ENCODE data around the gene ASTN2. TPM values are rescaled to one million over a fixed set of nuclear protein-coding genes. Genes with fewer than 3 reads are reported as not detected.

ASTN2 gene
- total RNA-seq, 1 donor from 2014 or later: 7.3 TPM

DNA sequence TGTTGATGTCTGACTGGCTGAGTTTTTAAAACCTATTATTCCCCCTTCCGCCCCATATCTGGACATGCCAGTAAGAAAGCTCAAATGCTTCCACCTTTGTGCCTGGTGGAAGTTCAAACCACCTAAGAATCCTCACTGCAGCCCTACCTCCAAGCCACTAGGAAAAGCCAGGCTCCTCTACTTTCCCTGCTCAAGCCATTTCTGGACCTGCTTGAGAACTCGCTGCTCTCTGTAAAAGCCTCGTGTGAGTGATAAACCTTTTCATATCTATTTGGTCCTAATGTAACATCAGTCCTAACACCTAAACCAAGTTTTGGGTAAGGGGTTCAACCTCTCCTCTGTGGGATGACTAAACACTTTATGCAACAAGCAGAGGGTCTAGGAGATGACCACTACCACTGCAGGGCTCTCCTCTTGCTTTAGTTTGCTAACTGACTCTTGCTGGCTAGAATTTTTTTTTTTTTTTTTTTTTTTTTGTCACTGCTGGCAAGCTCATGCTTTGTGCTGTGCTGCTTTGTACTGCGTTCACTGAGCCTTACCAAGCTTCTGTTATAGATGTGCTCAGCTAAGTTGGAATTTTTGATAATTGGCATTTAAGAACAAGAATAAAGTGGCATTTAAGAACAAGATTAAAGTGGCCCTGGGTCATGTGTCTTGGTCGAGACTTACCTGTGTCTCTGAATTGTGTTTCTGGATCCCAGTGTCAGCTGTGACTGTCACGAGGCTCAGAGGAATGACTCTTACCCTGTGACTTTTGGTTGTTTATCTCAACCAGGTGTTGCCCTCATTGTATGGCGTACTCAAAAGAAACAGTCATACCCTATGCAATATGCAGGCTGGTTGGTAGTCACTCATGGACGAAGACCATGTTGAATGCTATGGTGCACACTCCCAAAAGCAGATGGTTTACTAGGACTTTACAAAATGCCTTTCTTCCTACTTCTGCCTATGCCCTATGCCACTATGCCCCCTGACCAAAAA is 708.3 kb downstream of the ASTN2 start:
- Histone ChIP-seq H3K4me1 (ENCODE audit: control insufficient read depth in 3 of 3, insufficient read depth in 3 of 3, low read length in 3 of 3) (peaks cover 6 to 11% (median 11%) of the 10 kb centered on the region in 3 donors), H3K36me3 (ENCODE audit: control insufficient read depth in 3 of 3, insufficient read depth in 3 of 3, low read length in 3 of 3) (no peaks in the 10 kb centered on the region), H3K4me3 (ENCODE audit: low read length in 3 of 3) (no peak overlapping the region), H3K9me3 (ENCODE audit: control insufficient read depth in 3 of 3, low read length in 3 of 3) (no peaks in the 10 kb centered on the region), H3K27ac (ENCODE audit: low read depth, low read length) (no peak overlapping the region), H3K9ac (ENCODE audit: low read depth in 1 of 3, low read length in 3 of 3) (no peak overlapping the region), H3K27me3 (ENCODE audit: control insufficient read depth in 3 of 3, insufficient read depth in 3 of 3, low read length in 3 of 3) (no peaks in the 10 kb centered on the region)

DNA sequence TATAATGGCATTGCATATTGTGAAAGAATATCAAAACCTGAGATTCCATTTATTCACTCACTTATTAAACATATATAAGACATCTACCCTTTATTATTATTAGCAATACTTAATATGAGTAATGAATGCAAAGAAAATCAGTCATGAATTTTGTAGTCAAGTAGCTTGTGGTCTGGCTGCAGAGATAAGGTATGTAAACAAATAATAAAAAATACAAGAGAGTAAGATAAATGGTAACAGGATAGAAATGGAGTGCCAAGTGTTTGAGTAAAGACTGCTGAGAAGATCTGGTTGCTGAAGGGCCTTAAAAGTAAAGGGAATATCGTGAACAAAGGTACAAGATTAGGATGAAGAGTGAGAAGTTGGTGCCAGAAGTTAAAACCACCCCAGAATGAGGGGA is 709.3 kb downstream of the ASTN2 start:
- Histone ChIP-seq H3K9ac (ENCODE audit: low read depth in 1 of 3, low read length in 3 of 3) (no peak overlapping the region), H3K27ac (ENCODE audit: low read depth, low read length) (no peak overlapping the region), H3K4me1 (ENCODE audit: control insufficient read depth in 3 of 3, insufficient read depth in 3 of 3, low read length in 3 of 3) (peaks cover 17 to 20% (median 18%) of the 10 kb centered on the region in 3 donors), H3K9me3 (ENCODE audit: control insufficient read depth in 3 of 3, low read length in 3 of 3) (no peaks in the 10 kb centered on the region), H3K4me3 (ENCODE audit: low read length in 3 of 3) (no peak overlapping the region), H3K36me3 (ENCODE audit: control insufficient read depth in 3 of 3, insufficient read depth in 3 of 3, low read length in 3 of 3) (no peaks in the 10 kb centered on the region), H3K27me3 (ENCODE audit: control insufficient read depth in 3 of 3, insufficient read depth in 3 of 3, low read length in 3 of 3) (no peaks in the 10 kb centered on the region)

DNA sequence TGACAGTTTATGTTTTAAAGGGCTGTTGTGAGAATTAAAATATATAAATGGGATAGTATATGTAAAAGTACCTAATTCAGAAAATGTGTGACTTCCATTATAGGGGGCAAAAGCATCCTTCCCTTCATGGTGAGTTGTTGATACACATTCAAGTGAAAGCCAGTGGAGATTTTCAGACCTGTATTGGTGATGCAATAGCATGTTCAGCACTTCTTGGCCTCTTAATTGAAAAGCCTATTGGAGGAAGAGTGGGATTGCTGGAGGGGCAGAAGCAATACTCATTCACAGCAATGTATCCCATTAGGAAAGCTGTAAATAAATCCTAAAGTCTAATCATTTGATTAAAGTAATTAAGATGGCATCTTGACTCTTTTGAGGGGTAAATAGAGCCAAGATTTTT is 710.4 kb downstream of the ASTN2 start:
- Histone ChIP-seq H3K9ac (ENCODE audit: low read depth in 1 of 3, low read length in 3 of 3) (no peak overlapping the region), H3K27me3 (ENCODE audit: control insufficient read depth in 3 of 3, insufficient read depth in 3 of 3, low read length in 3 of 3) (no peaks in the 10 kb centered on the region), H3K4me3 (ENCODE audit: low read length in 3 of 3) (no peak overlapping the region), H3K36me3 (ENCODE audit: control insufficient read depth in 3 of 3, insufficient read depth in 3 of 3, low read length in 3 of 3) (peaks cover 0 to 9% (median 4%) of the 10 kb centered on the region in 3 donors), H3K4me1 (ENCODE audit: control insufficient read depth in 3 of 3, insufficient read depth in 3 of 3, low read length in 3 of 3) (peaks cover 20 to 27% (median 23%) of the 10 kb centered on the region in 3 donors), H3K9me3 (ENCODE audit: control insufficient read depth in 3 of 3, low read length in 3 of 3) (no peaks in the 10 kb centered on the region), H3K27ac (ENCODE audit: low read depth, low read length) (no peak overlapping the region)

DNA sequence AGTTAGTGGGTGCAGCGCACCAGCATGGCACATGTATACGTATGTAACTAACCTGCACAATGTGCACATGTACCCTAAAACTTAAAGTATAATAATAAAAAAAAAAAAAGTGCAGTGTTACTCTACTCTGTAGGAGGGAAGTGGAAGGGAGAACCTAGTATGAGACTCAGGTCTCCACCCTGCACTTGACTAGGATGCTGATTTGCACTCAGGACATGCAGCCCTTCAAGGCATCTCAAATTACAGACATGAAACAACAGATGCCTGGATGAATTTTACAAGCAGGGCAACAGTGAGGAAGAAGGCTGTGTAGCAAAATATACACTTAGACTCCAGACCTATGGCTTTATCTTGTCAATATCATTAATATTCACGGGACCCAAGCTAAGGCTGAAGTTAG is 711.2 kb downstream of the ASTN2 start:
- no peak overlapping the region for H3K4me3 ChIP-seq (ENCODE audit: low read length in 3 of 3)
- peaks cover 20 to 27% (median 23%) of the 10 kb centered on the region in 3 donors for H3K4me1 ChIP-seq (ENCODE audit: control insufficient read depth in 3 of 3, insufficient read depth in 3 of 3, low read length in 3 of 3)
- H3K27me3 ChIP-seq (ENCODE audit: control insufficient read depth in 3 of 3, insufficient read depth in 3 of 3, low read length in 3 of 3): no peaks in the 10 kb centered on the region
- no peaks in the 10 kb centered on the region for H3K9me3 ChIP-seq (ENCODE audit: control insufficient read depth in 3 of 3, low read length in 3 of 3)
- no peak overlapping the region for H3K9ac ChIP-seq (ENCODE audit: low read depth in 1 of 3, low read length in 3 of 3)
- H3K36me3 ChIP-seq (ENCODE audit: control insufficient read depth in 3 of 3, insufficient read depth in 3 of 3, low read length in 3 of 3): peaks cover 8 to 17% (median 12%) of the 10 kb centered on the region in 3 donors
- no peak overlapping the region for H3K27ac ChIP-seq (ENCODE audit: low read depth, low read length)

DNA sequence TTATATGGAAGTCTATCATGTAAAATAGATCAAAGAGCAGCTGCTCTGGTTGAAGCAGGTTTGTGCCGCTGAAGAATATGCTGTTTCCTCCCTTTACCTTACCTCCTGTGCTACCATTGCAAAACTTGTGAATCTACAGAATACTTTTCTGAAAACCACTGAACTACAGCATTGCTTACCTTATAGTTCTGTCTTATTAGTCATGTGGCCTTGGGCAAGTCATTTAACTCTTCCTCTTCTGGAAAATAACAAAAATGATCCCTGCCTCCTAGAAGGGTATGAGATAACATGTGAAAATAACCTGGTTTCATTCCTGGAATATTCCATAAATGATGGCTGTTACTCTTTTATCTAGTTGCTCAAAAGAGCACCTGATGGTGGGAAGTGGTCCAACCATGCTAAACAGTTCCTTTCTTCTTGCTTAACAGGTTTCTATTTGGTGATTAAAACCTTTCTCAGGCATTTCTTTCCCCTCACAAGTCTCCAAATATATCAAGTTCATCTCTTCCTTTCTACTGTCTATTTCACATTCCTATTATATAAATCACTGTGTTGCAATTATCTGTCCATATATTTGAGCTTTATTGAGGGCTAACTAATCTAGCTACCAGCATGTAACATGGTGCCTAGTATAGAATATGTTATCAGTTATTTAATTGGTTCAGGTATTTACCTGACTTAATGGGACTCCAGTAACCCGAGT is 712.8 kb downstream of the ASTN2 start:
- peak overlapping the region; percentile 34 for H3K27ac ChIP-seq (ENCODE audit: low read depth, low read length)
- no peak overlapping the region for H3K9ac ChIP-seq (ENCODE audit: low read depth in 1 of 3, low read length in 3 of 3)
- H3K4me1 ChIP-seq (ENCODE audit: control insufficient read depth in 3 of 3, insufficient read depth in 3 of 3, low read length in 3 of 3): peaks cover 23 to 27% (median 25%) of the 10 kb centered on the region in 3 donors
- no peaks in the 10 kb centered on the region for H3K9me3 ChIP-seq (ENCODE audit: control insufficient read depth in 3 of 3, low read length in 3 of 3)
- H3K27me3 ChIP-seq (ENCODE audit: control insufficient read depth in 3 of 3, insufficient read depth in 3 of 3, low read length in 3 of 3): no peaks in the 10 kb centered on the region
- peaks cover 19 to 29% (median 25%) of the 10 kb centered on the region in 3 donors for H3K36me3 ChIP-seq (ENCODE audit: control insufficient read depth in 3 of 3, insufficient read depth in 3 of 3, low read length in 3 of 3)
- H3K4me3 ChIP-seq (ENCODE audit: low read length in 3 of 3): no peak overlapping the region

DNA sequence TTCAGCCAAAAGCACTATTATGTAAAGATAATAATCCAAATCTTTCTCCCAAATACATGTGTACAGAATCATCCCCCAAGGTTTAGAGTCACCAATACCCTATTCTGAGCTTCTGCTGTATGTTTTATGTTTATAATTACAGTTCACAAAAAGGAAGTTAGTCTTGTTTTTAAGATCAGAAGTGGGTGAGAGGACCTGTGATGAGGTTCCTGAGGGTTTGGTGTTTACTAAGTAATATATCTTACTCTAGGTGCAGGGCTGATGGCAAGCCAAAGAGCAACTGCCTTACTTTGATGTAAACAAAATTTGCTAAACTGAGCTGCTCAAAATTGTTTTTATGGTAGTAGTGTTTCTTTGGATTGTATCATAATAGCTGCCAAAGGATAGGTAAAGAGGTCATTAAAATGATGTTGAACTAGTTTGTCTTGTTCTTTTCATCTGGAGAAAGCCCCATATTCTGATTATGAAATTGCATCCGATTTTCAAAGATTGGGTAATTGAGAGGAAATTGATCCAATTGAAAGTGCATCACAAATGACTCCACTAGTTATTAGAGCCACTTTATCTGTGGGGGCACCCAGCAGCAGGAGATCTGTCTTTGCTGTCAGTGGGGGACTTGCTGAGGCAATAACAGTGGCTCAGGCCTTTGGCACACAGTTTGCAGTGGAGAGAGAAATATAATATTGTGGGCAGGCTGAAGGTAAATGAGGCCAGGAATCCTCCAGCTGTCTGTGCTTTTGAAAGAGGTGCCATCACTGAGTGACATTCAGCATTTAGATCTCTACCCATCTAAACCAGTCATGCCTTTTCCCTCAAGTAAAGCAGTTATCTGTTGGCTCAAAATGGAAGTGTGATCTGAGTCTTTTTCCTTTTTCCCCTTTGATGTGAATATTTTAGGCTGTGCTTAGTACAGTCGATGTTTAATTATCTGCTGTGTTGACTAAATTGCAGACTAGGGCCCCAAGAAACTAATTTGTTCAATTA is 713.7 kb downstream of the ASTN2 start:
- H3K9ac ChIP-seq (ENCODE audit: low read depth in 1 of 3, low read length in 3 of 3): no peak overlapping the region
- no peaks in the 10 kb centered on the region for H3K27me3 ChIP-seq (ENCODE audit: control insufficient read depth in 3 of 3, insufficient read depth in 3 of 3, low read length in 3 of 3)
- H3K4me3 ChIP-seq (ENCODE audit: low read length in 3 of 3): no peak overlapping the region
- peak overlapping the region; percentile 34 for H3K27ac ChIP-seq (ENCODE audit: low read depth, low read length)
- H3K9me3 ChIP-seq (ENCODE audit: control insufficient read depth in 3 of 3, low read length in 3 of 3): no peaks in the 10 kb centered on the region
- peaks cover 23 to 27% (median 25%) of the 10 kb centered on the region in 3 donors for H3K4me1 ChIP-seq (ENCODE audit: control insufficient read depth in 3 of 3, insufficient read depth in 3 of 3, low read length in 3 of 3)
- H3K36me3 ChIP-seq (ENCODE audit: control insufficient read depth in 3 of 3, insufficient read depth in 3 of 3, low read length in 3 of 3): peaks cover 19 to 29% (median 25%) of the 10 kb centered on the region in 3 donors

DNA sequence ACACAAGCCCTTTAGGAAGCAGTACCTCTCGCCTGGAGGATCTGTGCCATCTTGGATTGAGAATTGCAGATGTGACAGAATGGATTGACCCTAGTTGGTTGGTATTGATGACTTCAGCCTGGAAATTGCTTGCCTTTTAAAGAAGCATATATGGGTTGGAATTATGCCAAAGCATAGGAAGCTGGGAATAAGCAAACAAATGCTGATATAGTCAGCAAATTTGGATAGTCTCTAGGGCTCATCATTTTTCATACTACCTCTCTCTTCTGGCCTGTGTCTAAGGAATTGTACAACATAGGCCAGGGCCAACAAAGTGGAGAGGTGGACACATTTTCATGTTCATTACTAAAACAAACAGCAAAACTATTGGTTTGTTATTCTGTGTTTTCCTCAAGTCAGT is 714.6 kb downstream of the ASTN2 start:
- no peak overlapping the region for H3K27ac ChIP-seq (ENCODE audit: low read depth, low read length)
- H3K9me3 ChIP-seq (ENCODE audit: control insufficient read depth in 3 of 3, low read length in 3 of 3): no peaks in the 10 kb centered on the region
- peaks cover 19 to 29% (median 25%) of the 10 kb centered on the region in 3 donors for H3K36me3 ChIP-seq (ENCODE audit: control insufficient read depth in 3 of 3, insufficient read depth in 3 of 3, low read length in 3 of 3)
- no peak overlapping the region for H3K9ac ChIP-seq (ENCODE audit: low read depth in 1 of 3, low read length in 3 of 3)
- no peak overlapping the region for H3K4me3 ChIP-seq (ENCODE audit: low read length in 3 of 3)
- H3K27me3 ChIP-seq (ENCODE audit: control insufficient read depth in 3 of 3, insufficient read depth in 3 of 3, low read length in 3 of 3): no peaks in the 10 kb centered on the region
- H3K4me1 ChIP-seq (ENCODE audit: control insufficient read depth in 3 of 3, insufficient read depth in 3 of 3, low read length in 3 of 3): peaks cover 23 to 34% (median 25%) of the 10 kb centered on the region in 3 donors

DNA sequence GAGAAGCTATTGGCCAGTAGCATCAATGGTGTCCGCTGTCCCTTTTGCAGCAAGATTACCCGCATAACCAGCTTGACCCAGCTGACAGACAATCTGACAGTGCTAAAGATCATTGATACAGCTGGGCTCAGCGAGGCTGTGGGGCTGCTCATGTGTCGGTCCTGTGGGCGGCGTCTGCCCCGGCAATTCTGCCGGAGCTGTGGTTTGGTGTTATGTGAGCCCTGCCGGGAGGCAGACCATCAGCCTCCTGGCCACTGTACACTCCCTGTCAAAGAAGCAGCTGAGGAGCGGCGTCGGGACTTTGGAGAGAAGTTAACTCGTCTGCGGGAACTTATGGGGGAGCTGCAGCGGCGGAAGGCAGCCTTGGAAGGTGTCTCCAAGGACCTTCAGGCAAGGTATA is 717.0 kb downstream of the ASTN2 start:
- no peak overlapping the region for H3K4me3 ChIP-seq (ENCODE audit: low read length in 3 of 3)
- no peak overlapping the region for H3K9ac ChIP-seq (ENCODE audit: low read depth in 1 of 3, low read length in 3 of 3)
- H3K4me1 ChIP-seq (ENCODE audit: control insufficient read depth in 3 of 3, insufficient read depth in 3 of 3, low read length in 3 of 3): peaks cover 26 to 47% (median 38%) of the 10 kb centered on the region in 3 donors
- no peaks in the 10 kb centered on the region for H3K27me3 ChIP-seq (ENCODE audit: control insufficient read depth in 3 of 3, insufficient read depth in 3 of 3, low read length in 3 of 3)
- peaks cover 19 to 29% (median 25%) of the 10 kb centered on the region in 3 donors for H3K36me3 ChIP-seq (ENCODE audit: control insufficient read depth in 3 of 3, insufficient read depth in 3 of 3, low read length in 3 of 3)
- H3K9me3 ChIP-seq (ENCODE audit: control insufficient read depth in 3 of 3, low read length in 3 of 3): no peaks in the 10 kb centered on the region
- H3K27ac ChIP-seq (ENCODE audit: low read depth, low read length): no peak overlapping the region

DNA sequence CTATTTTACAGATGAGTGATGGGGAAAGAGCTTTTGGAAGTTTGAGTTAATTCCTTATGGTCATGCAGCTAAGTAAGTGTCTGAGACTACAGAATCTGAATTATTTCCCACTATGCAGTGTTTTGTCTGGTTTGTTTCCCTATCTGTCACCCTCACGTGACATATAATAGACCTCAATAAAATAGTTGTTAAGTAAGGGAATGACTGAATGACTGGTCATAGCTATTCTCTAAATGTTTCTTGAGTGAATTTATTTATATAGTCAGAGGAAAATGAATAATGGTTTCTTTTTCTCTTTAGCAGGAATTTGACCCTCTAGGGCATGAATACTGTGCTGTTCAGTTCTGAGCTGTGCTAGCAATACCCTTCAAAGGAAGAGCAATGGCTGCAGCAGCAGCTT is 717.5 kb downstream of the ASTN2 start:
- H3K4me1 ChIP-seq (ENCODE audit: control insufficient read depth in 3 of 3, insufficient read depth in 3 of 3, low read length in 3 of 3): peaks cover 26 to 49% (median 43%) of the 10 kb centered on the region in 3 donors
- no peaks in the 10 kb centered on the region for H3K27me3 ChIP-seq (ENCODE audit: control insufficient read depth in 3 of 3, insufficient read depth in 3 of 3, low read length in 3 of 3)
- H3K9me3 ChIP-seq (ENCODE audit: control insufficient read depth in 3 of 3, low read length in 3 of 3): no peaks in the 10 kb centered on the region
- H3K4me3 ChIP-seq (ENCODE audit: low read length in 3 of 3): no peak overlapping the region
- H3K36me3 ChIP-seq (ENCODE audit: control insufficient read depth in 3 of 3, insufficient read depth in 3 of 3, low read length in 3 of 3): peaks cover 19 to 29% (median 25%) of the 10 kb centered on the region in 3 donors
- no peak overlapping the region for H3K27ac ChIP-seq (ENCODE audit: low read depth, low read length)
- no peak overlapping the region for H3K9ac ChIP-seq (ENCODE audit: low read depth in 1 of 3, low read length in 3 of 3)

Data from skeletal muscle tissue (tissue), 4 donors.